Immature natural killer cell (primary cell): ENCODE data around the gene SHISA6. TPM values are rescaled to one million over a fixed set of nuclear protein-coding genes. Genes with fewer than 3 reads are reported as not detected.

Experiments used
- DNase-seq, 3 donors: peaks; one replicate each; pipeline ENCODE4 v3.0.0; 2022; ENCODE audit warnings: mixed read lengths in 1 of 3
- H3K27ac Mint-ChIP-seq, 6 donors: one replicate each; pipeline ENCODE4 v1.8.0; 2020; ENCODE audit warnings: mixed read lengths in 6 of 6, mild to moderate bottlenecking in 5 of 6, inconsistent platforms in 4 of 6, moderate library complexity in 3 of 6
- H3K27me3 Mint-ChIP-seq, 3 donors: one replicate each; pipeline ENCODE4 v1.8.0; 2020 to 2021; ENCODE audit warnings: low read depth in 3 of 3, mild to moderate bottlenecking in 3 of 3, mixed read lengths in 3 of 3, moderate library complexity in 3 of 3, inconsistent platforms in 1 of 3
- H3K36me3 Mint-ChIP-seq, 3 donors: one replicate each; pipeline ENCODE4 v1.8.0; 2020; ENCODE audit warnings: mixed read lengths in 3 of 3, inconsistent platforms in 2 of 3, mild to moderate bottlenecking in 2 of 3
- H3K4me1 Mint-ChIP-seq, 2 donors: one replicate each; pipeline ENCODE4 v1.8.0; 2020; ENCODE audit warnings: inconsistent platforms in 2 of 2, mild to moderate bottlenecking in 2 of 2, mixed read lengths in 2 of 2, moderate library complexity in 1 of 2
- H3K4me3 Mint-ChIP-seq, 5 donors: one replicate each; pipeline ENCODE4 v1.8.0; 2020; ENCODE audit warnings: mild to moderate bottlenecking in 5 of 5, mixed read lengths in 5 of 5, inconsistent platforms in 3 of 5, moderate library complexity in 3 of 5
- H3K9me3 Mint-ChIP-seq, 6 donors: one replicate each; pipeline ENCODE4 v1.8.0; 2020; ENCODE audit warnings: mild to moderate bottlenecking in 6 of 6, mixed read lengths in 6 of 6, inconsistent platforms in 4 of 6, moderate library complexity in 3 of 6
- polyA plus RNA-seq, 3 donors: library from polyadenylated mRNA; unstranded; fragments of 300-500 nt; fragmentation: Illumina TruSeq; gene quantifications; one replicate each; pipeline ENCODE4 v1.2.3, GENCODE V29; 2021

SHISA6 gene
- polyA plus RNA-seq, 3 donors from 2014 or later: not detected

DNA sequence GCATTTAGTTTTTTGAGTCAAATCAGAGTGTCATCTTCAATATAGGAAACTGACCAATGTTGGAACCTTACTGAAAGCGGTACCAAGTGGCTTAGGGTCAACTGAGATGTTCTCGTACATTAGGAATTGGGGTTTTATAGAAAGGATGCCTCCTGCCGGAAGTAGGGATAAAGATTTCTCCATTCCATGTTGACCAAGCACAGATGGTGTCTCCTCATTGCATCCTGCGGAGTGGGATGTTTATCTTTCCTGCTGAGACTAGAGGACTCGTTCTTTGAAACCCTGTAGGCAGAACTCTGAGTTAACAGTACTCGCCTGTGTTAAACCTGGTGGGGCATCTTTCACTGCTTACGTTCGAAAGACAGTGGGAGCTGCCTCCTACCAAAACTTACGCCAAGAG, 1.4 kb downstream of the SHISA6 start:
- H3K9me3 Mint-ChIP-seq: peaks cover 0 to 14% (median 2%) of the 10 kb centered on the region in 6 donors
- H3K4me3 Mint-ChIP-seq: no peak overlapping the region
- H3K27me3 Mint-ChIP-seq: peaks cover 11 to 16% (median 12%) of the 10 kb centered on the region in 3 donors
- no peak overlapping the region for H3K27ac Mint-ChIP-seq
- DNase-seq: no peak
- no peaks in the 10 kb centered on the region for H3K36me3 Mint-ChIP-seq
- H3K4me1 Mint-ChIP-seq: no peaks in the 10 kb centered on the region

DNA sequence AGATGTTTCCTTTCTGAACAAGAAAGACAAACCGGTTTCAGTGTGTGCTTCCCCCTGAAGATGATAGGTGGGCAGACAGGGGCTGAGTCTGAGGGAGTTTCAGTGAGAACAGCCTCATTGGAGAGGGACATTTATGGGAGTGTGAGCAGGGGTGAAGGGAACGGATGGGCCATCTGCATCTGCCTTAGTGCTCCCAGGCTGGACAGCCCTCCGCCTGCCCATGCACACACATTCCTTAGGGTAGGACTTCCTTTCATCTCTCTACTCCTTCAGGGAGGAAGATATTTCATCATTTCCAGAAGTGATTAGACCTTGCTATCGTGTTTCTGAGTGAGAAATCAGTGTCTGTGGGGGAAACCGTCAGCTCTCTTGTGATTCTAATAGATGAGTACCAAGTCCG, 3.8 kb downstream of the SHISA6 start:
- no peak overlapping the region for H3K27ac Mint-ChIP-seq
- H3K4me1 Mint-ChIP-seq: no peaks in the 10 kb centered on the region
- peaks cover 0 to 12% (median 1%) of the 10 kb centered on the region in 6 donors for H3K9me3 Mint-ChIP-seq
- no peak for DNase-seq
- H3K4me3 Mint-ChIP-seq: no peak overlapping the region
- H3K36me3 Mint-ChIP-seq: no peaks in the 10 kb centered on the region
- peaks cover 5 to 11% (median 7%) of the 10 kb centered on the region in 3 donors for H3K27me3 Mint-ChIP-seq

DNA sequence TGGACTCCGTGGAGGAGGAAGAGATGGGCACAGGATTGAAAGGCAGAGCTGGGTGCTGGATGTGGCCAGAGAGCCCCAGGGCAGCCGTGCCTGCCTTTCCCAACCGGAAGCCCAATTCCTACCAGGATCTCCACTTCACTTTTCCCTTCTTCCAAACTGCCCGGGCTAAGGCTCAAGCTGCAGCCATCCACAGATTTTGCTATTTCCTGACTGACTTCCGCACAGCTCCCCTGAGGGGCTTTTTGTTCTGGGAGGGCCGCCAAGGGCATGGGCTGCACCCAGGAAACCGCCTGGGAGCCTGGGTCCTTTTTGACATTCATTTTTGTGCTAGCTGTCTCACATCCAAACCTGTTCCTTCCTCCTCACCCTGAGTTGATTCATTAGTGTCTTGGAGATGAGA, 4.2 kb downstream of the SHISA6 start:
- H3K27me3 Mint-ChIP-seq: peaks cover 5 to 11% (median 7%) of the 10 kb centered on the region in 3 donors
- no peak overlapping the region for H3K27ac Mint-ChIP-seq
- DNase-seq: no peak
- H3K36me3 Mint-ChIP-seq: no peaks in the 10 kb centered on the region
- peaks cover 0 to 12% (median 1%) of the 10 kb centered on the region in 6 donors for H3K9me3 Mint-ChIP-seq
- no peak overlapping the region for H3K4me3 Mint-ChIP-seq
- H3K4me1 Mint-ChIP-seq: no peaks in the 10 kb centered on the region

DNA sequence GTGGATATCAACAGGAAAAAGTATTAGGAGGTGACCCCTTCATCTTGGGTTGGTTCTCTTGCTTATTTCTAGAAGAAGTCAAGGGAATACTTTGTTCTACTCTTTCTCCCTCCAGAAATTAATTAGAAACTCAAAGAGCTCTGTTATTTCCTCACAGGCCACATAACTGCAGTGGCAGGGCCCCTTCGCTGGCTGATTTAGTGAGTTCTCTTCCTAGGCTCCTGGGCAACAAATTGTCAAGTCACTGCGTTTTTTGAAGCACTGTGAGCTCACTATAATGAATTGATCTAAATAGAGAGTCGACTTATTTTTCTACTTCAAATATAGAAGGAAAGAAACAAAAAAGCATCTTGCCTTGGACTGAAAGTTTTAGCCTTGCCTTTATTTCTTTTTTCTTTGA, 4.8 kb downstream of the SHISA6 start:
- Mint-ChIP-seq H3K27me3 (peaks cover 5 to 11% (median 7%) of the 10 kb centered on the region in 3 donors), H3K36me3 (no peaks in the 10 kb centered on the region), H3K27ac (no peak overlapping the region), H3K4me3 (no peak overlapping the region), H3K4me1 (no peaks in the 10 kb centered on the region), H3K9me3 (peaks cover 0 to 12% (median 1%) of the 10 kb centered on the region in 6 donors)
- no peak for DNase-seq

DNA sequence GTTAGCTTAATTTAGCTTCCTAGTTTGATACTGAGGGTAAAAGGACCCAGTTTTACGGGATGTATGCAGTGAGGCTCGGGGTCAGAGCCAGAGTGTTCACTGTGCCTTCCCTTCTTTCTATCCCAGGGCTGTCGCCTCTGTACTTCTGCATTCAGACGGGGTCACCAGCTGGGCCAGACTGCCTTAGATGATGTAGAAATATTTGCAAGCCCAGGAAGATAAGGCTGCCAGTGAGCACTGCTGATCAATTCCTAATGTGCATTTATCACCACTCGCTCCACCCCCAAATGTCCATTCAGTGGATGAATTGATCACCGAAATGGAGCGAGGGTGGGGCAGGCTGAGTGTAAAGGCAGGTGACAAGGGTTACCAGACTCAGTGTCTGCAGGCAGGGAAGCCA, 9.1 kb downstream of the SHISA6 start:
- H3K27ac Mint-ChIP-seq: no peak overlapping the region
- H3K27me3 Mint-ChIP-seq: peaks cover 1 to 4% (median 2%) of the 10 kb centered on the region in 3 donors
- H3K9me3 Mint-ChIP-seq: peaks cover 0 to 12% (median under 1%) of the 10 kb centered on the region in 6 donors
- H3K4me1 Mint-ChIP-seq: no peaks in the 10 kb centered on the region
- no peak overlapping the region for H3K4me3 Mint-ChIP-seq
- no peak for DNase-seq
- no peaks in the 10 kb centered on the region for H3K36me3 Mint-ChIP-seq

DNA sequence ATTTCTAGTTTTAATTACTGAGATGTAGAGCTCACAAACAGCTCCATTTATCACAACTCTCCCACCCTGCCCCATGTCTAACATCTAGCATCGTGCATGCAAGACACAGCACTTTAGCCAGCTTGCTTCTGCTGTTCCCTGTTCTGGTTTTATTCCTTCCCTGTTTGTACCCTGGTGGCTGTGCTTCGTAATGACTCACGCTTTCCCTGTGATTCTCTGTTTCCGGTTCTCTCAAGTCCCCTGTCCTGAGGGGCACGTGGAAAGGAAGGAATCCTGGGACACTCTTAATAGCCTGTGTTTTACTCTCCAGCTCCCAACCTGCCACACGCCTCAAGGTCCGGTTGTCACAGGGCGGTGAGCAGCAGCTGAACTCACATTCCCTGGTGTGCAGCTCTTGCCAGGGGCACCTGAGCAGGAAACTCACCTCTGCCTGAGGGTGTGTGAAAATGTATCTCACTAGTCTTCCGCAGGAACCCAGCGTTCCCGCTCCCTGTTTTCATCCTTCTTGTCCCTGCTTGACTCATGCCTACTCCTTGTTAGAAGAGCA, 10.6 kb downstream of the SHISA6 start:
- Mint-ChIP-seq H3K4me3 (no peak overlapping the region), H3K9me3 (peaks cover 0 to 7% (median under 1%) of the 10 kb centered on the region in 6 donors), H3K27me3 (peaks cover 1 to 4% (median 2%) of the 10 kb centered on the region in 3 donors), H3K36me3 (no peaks in the 10 kb centered on the region), H3K4me1 (no peaks in the 10 kb centered on the region), H3K27ac (no peak overlapping the region)
- DNase-seq: no peak

DNA sequence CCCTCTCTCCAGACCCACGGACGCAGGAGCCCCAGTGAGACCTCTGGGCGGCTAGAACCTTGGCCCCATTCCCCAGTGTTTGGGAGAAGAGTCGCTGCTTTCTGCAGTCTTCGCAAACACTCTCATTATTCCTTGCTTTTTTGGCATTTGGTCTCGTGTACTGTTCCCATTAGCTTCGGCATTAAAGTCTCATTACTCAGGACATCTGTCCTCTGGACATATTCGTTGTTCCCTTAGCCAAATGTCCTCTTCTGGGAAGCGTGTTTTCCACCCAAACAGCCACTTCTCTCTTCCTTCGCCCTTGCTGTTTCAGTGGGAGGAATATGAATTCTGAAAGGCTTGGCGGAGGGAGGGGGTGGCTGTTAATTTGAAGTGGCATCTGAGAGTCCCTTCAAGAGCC, 11.1 kb downstream of the SHISA6 start:
- Mint-ChIP-seq H3K4me1 (no peaks in the 10 kb centered on the region), H3K4me3 (no peak overlapping the region), H3K9me3 (peaks cover 0 to 5% (median under 1%) of the 10 kb centered on the region in 6 donors), H3K27me3 (peaks cover 2 to 4% (median 4%) of the 10 kb centered on the region in 3 donors), H3K36me3 (no peaks in the 10 kb centered on the region), H3K27ac (no peak overlapping the region)
- no peak for DNase-seq

DNA sequence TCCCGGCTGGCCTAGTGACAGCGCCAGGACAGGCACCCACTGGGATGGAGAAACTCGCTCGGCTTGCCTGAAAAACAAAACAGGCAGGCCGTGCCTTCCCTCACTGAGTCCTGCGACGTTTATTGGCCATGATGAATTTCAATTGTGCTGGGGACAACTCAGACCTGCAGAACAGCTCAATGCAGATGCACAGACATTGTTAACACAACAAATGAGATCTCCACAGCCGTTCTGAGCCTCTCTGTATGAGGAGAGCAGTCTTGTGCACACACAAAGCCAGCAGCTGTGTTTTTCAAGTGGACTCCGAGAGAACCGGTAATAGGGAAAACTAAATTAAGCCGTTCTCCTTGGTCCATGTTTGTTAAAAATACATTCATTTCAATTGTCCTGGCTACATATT, 15.9 kb downstream of the SHISA6 start:
- Mint-ChIP-seq H3K9me3 (peaks cover 0 to 4% (median under 1%) of the 10 kb centered on the region in 6 donors), H3K27me3 (peaks cover 1 to 7% (median 4%) of the 10 kb centered on the region in 3 donors), H3K27ac (no peak overlapping the region), H3K4me3 (no peak overlapping the region), H3K4me1 (no peaks in the 10 kb centered on the region), H3K36me3 (no peaks in the 10 kb centered on the region)
- no peak for DNase-seq

DNA sequence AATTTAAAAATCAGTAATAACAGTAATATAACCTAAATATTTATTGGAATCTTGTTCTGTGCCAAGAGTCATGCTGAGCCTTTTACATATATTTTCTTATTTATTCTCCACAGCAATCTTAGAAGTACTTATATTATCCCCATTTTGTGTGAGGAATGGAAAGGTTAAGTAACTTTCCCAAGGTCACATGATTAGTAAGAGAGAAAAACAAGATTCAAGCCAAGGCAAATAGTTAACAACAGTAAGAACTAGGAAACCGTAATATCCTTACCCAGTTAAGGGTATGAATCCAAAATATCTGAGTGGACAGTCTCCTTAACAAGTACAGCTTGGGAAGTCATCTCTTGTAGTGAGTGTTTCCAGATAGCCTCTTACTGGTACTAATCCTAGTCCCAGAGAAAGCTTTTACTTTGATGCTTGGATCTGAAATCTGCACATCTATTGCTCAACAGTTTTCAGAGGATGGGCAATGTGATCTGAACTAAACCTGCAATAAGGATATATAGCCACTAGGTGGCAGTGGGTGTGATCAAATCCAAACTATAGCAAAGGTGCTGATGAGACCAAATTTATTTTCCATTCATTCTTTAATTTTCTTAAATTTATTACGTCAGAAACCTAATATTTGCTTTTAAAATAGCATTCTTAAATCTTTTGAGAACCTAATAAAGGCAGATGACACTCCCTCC, 23.3 kb downstream of the SHISA6 start:
- Mint-ChIP-seq H3K4me3 (no peak overlapping the region), H3K27ac (no peak overlapping the region), H3K9me3 (peaks cover 0 to 19% (median 6%) of the 10 kb centered on the region in 6 donors), H3K27me3 (peaks cover 0 to 3% (median 0%) of the 10 kb centered on the region in 3 donors), H3K36me3 (no peaks in the 10 kb centered on the region), H3K4me1 (no peaks in the 10 kb centered on the region)
- no peak for DNase-seq

DNA sequence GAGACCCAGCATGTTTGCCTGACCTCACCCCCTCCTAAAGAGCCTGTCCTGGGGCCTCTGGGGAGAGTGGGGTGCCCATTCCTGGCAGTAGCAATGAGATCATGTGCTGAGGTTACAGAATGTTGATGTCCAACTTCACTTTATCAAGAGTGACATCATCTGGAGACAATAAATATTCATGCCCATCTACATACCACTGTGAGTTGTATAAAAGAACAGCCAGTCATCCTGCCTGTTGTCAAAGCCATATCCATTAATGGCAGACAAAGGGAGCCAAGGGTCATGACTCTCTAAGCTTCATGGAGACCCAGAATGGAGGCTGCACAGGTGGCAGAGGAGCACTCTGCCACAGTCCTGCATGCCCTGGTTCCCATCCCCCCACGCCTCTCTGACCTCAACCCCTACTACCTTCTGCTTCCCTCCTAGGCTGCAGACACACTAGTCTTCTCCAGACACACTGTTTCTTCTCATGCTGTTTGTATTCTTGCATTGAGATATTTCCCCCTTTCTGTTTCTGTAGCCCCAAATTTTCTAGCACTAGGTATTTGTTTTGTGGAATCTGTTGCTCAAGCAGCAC, 27.1 kb downstream of the SHISA6 start:
- no peak overlapping the region for H3K27ac Mint-ChIP-seq
- H3K36me3 Mint-ChIP-seq: peaks cover 0 to 5% (median 0%) of the 10 kb centered on the region in 3 donors
- DNase-seq: no peak
- H3K9me3 Mint-ChIP-seq: peaks cover 2 to 23% (median 8%) of the 10 kb centered on the region in 6 donors
- H3K27me3 Mint-ChIP-seq: peaks cover 0 to 1% (median 0%) of the 10 kb centered on the region in 3 donors
- H3K4me1 Mint-ChIP-seq: no peaks in the 10 kb centered on the region
- no peak overlapping the region for H3K4me3 Mint-ChIP-seq

DNA sequence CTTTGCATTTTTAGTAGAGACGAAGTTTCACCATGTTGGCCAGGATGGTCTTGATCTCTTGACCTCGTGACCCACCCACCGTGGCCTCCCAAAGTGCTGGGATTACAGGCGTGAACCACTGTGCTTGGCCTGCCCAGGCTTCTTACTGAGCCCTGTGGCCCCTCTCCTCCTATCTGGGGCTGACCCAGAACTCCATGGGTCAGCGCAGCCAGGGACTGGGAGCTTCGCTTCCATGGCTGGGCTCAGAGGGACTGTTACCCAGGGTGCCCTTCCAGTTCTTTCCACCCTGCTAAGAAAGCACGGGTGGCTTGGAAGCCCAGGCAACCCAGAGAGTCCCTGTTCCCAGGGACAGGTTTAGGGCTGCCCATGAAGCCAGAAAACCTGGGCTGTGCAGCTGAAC, 28.2 kb downstream of the SHISA6 start:
- H3K4me1 Mint-ChIP-seq: no peaks in the 10 kb centered on the region
- H3K4me3 Mint-ChIP-seq: no peak overlapping the region
- H3K9me3 Mint-ChIP-seq: peaks cover 2 to 17% (median 3%) of the 10 kb centered on the region in 6 donors
- DNase-seq: no peak
- peaks cover 0 to 5% (median 0%) of the 10 kb centered on the region in 3 donors for H3K36me3 Mint-ChIP-seq
- peaks cover 0 to 1% (median 0%) of the 10 kb centered on the region in 3 donors for H3K27me3 Mint-ChIP-seq
- H3K27ac Mint-ChIP-seq: no peak overlapping the region

DNA sequence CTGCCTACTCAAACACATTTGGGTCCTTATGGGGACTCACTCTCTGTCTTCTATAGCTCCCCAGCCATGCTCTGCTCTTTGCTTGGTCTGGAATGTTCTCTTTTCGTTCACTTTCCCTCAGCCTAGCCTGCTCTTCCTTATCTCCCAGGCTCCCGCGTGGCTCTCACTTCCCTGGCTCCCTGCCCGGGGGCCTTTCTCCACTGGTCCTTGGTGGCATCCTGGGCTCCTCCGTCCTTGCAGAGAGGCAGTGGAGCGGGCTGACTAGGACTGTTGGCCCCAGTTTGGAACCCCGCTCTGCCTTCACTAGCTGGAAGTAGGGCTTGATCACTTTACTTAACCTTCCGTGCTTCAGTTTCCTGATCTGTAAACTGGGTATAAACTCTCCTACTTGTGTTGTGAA, 31.2 kb downstream of the SHISA6 start:
- H3K27ac Mint-ChIP-seq: no peak overlapping the region
- DNase-seq: no peak
- peaks cover 0 to 1% (median 0%) of the 10 kb centered on the region in 3 donors for H3K27me3 Mint-ChIP-seq
- H3K9me3 Mint-ChIP-seq: peaks cover 0 to 11% (median 3%) of the 10 kb centered on the region in 6 donors
- H3K36me3 Mint-ChIP-seq: peaks cover 0 to 5% (median 0%) of the 10 kb centered on the region in 3 donors
- no peak overlapping the region for H3K4me3 Mint-ChIP-seq
- H3K4me1 Mint-ChIP-seq: no peaks in the 10 kb centered on the region

DNA sequence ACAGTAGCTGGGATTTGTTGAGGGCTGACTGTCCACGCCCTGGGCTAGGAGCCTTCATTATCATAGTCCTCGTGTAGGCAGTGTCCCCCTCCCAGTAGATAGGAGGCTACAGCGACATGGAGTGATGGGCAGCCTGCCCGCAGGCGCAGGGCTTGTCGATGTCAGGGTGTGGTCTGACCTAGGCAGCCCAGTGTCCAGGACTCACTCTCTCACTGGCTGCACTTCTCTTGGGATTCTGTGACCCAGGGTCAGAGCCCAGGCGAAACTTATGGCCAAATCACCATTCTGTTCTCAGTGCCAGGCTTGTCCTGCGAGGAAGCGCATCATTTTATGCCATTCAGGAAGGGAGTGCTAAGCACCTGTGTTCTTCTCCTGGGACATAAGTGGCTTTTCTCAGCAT, 32.6 kb downstream of the SHISA6 start:
- DNase-seq: no peak
- Mint-ChIP-seq H3K27me3 (peaks cover 0 to under 1% (median 0%) of the 10 kb centered on the region in 3 donors), H3K4me3 (no peak overlapping the region), H3K4me1 (no peaks in the 10 kb centered on the region), H3K9me3 (peaks cover 0 to 11% (median 3%) of the 10 kb centered on the region in 6 donors), H3K36me3 (peaks cover 0 to 5% (median 0%) of the 10 kb centered on the region in 3 donors), H3K27ac (no peak overlapping the region)

DNA sequence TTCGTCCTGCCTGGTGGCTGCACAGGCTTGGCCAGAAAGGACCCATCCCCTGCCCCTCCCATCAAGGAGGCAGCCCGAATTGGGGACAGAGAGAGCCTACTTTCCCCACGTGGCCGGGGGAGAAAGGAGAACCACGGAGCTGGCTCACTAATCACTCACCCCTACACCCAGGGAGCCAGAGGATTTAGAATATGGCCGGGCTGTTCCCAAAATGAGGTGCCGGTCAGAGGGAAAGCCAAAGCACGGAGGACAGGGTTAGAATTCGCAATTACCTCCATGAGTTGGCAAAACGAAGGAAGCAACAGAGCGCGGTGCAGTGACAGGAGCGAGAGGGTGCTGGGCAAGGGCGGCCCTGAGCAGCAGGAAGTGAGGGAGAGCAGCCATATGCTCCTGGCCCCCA, 33.1 kb downstream of the SHISA6 start:
- peaks cover 0 to 11% (median 3%) of the 10 kb centered on the region in 6 donors for H3K9me3 Mint-ChIP-seq
- no peaks in the 10 kb centered on the region for H3K4me1 Mint-ChIP-seq
- H3K27me3 Mint-ChIP-seq: peaks cover 0 to 1% (median 0%) of the 10 kb centered on the region in 3 donors
- DNase-seq: no peak
- peaks cover 0 to 5% (median 0%) of the 10 kb centered on the region in 3 donors for H3K36me3 Mint-ChIP-seq
- H3K27ac Mint-ChIP-seq: no peak overlapping the region
- H3K4me3 Mint-ChIP-seq: no peak overlapping the region
